ENCODE measurements around the gene PLXNA2. TPM values are rescaled to one million over a fixed set of nuclear protein-coding genes. Genes with fewer than 3 reads are reported as not detected.

PLXNA2 gene
- total and polyA plus RNA-seq, 5 donors from 2014 or later = 0.02 to 0.62 (median 0.16) TPM; not detected in 2

- H3K27me3 ChIP-seq (ENCODE audit: control insufficient read depth, insufficient read depth, low read length) = no peaks in the 10 kb centered on the region
- H3K4me1 ChIP-seq (ENCODE audit: control insufficient read depth, insufficient read depth, low read length, poor library complexity, severe bottlenecking) = no peaks in the 10 kb centered on the region
- Mint-ChIP-seq H3K36me3 (no peaks in the 10 kb centered on the region), H3K27ac (no peak overlapping the region), H3K9me3 (no peaks in the 10 kb centered on the region), H3K4me3 (no peak overlapping the region), H3K27me3 (peaks cover 5% of the 10 kb centered on the region), H3K4me1 (no peaks in the 10 kb centered on the region)
- DNase-seq = no peak
- H3K9me3 ChIP-seq (ENCODE audit: control insufficient read depth in 2 of 2, low read length in 2 of 2) = no peaks in the 10 kb centered on the region
- ATAC-seq (ENCODE audit: low read depth in 2 of 2) = no peak
- no peak overlapping the region for H3K4me3 ChIP-seq (ENCODE audit: low read depth, low read length)
- no peaks in the 10 kb centered on the region for H3K36me3 ChIP-seq (ENCODE audit: control insufficient read depth, insufficient read depth, low read length)
- H3K27ac ChIP-seq (ENCODE audit: insufficient read depth, low read length, poor library complexity, severe bottlenecking) = no peak overlapping the region
Measured at GRCh38 chr1:208149213-208149612, 95.0 kb downstream of the PLXNA2 start.

DNA sequence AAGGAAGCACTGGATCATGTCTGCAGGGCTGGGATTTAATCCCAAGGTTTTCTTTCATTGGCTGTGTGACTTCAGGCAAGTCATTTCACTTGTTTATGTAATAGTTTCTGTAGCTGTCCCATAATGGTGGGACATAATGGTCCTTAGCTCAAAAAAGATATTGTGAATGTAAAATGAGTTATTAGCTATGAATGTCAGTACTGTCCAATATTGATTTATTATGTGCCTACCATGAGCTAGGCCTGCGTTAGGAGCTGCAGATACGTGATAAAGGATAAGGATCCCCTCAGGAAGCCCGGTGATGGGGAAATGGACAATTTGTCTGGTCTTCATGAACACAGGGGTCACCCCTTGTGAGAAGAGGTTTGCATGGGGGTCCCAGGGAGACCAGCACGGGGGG lies 95.8 kb downstream of the PLXNA2 start:
- no peaks in the 10 kb centered on the region for H3K36me3 Mint-ChIP-seq
- peaks cover 5% of the 10 kb centered on the region for H3K27me3 Mint-ChIP-seq
- DNase-seq = no peak
- no peaks in the 10 kb centered on the region for H3K4me1 Mint-ChIP-seq
- no peak overlapping the region for H3K4me3 Mint-ChIP-seq
- Histone ChIP-seq H3K9me3 (ENCODE audit: control insufficient read depth in 2 of 2, low read length in 2 of 2) (no peaks in the 10 kb centered on the region), H3K27ac (ENCODE audit: insufficient read depth, low read length, poor library complexity, severe bottlenecking) (no peak overlapping the region), H3K27me3 (ENCODE audit: control insufficient read depth, insufficient read depth, low read length) (no peaks in the 10 kb centered on the region), H3K36me3 (ENCODE audit: control insufficient read depth, insufficient read depth, low read length) (no peaks in the 10 kb centered on the region), H3K4me1 (ENCODE audit: control insufficient read depth, insufficient read depth, low read length, poor library complexity, severe bottlenecking) (no peaks in the 10 kb centered on the region), H3K4me3 (ENCODE audit: low read depth, low read length) (no peak overlapping the region)
- ATAC-seq (ENCODE audit: low read depth in 2 of 2) = no peak
- H3K27ac Mint-ChIP-seq = no peak overlapping the region
- no peaks in the 10 kb centered on the region for H3K9me3 Mint-ChIP-seq

- Mint-ChIP-seq H3K27me3 (peaks cover 5% of the 10 kb centered on the region), H3K9me3 (no peaks in the 10 kb centered on the region), H3K27ac (no peak overlapping the region), H3K4me1 (no peaks in the 10 kb centered on the region), H3K36me3 (no peaks in the 10 kb centered on the region), H3K4me3 (no peak overlapping the region)
- ATAC-seq (ENCODE audit: low read depth in 2 of 2) = no peak
- Histone ChIP-seq H3K36me3 (ENCODE audit: control insufficient read depth, insufficient read depth, low read length) (no peaks in the 10 kb centered on the region), H3K27ac (ENCODE audit: insufficient read depth, low read length, poor library complexity, severe bottlenecking) (no peak overlapping the region), H3K9me3 (ENCODE audit: control insufficient read depth in 2 of 2, low read length in 2 of 2) (no peaks in the 10 kb centered on the region), H3K4me1 (ENCODE audit: control insufficient read depth, insufficient read depth, low read length, poor library complexity, severe bottlenecking) (no peaks in the 10 kb centered on the region), H3K27me3 (ENCODE audit: control insufficient read depth, insufficient read depth, low read length) (no peaks in the 10 kb centered on the region), H3K4me3 (ENCODE audit: low read depth, low read length) (no peak overlapping the region)
- DNase-seq = no peak
Measured at GRCh38 chr1:208146650-208147049, 97.5 kb downstream of the PLXNA2 start.

- no peak for ATAC-seq (ENCODE audit: low read depth in 2 of 2)
Measured at GRCh38 chr1:208145167-208145566, 99.0 kb downstream of the PLXNA2 start.

GRCh38 chr1:208142590-208143382 lies 101.4 kb downstream of the PLXNA2 start:
- Histone ChIP-seq H3K27ac (ENCODE audit: insufficient read depth, low read length, poor library complexity, severe bottlenecking) (no peak overlapping the region), H3K4me1 (ENCODE audit: control insufficient read depth, insufficient read depth, low read length, poor library complexity, severe bottlenecking) (no peaks in the 10 kb centered on the region), H3K36me3 (ENCODE audit: control insufficient read depth, insufficient read depth, low read length) (no peaks in the 10 kb centered on the region), H3K4me3 (ENCODE audit: low read depth, low read length) (no peak overlapping the region), H3K27me3 (ENCODE audit: control insufficient read depth, insufficient read depth, low read length) (no peaks in the 10 kb centered on the region), H3K9me3 (ENCODE audit: control insufficient read depth in 2 of 2, low read length in 2 of 2) (no peaks in the 10 kb centered on the region)
- DNase-seq (no peak), ATAC-seq (ENCODE audit: low read depth in 2 of 2) (no peak)
- no peaks in the 10 kb centered on the region for H3K36me3 Mint-ChIP-seq
- H3K4me1 Mint-ChIP-seq = no peaks in the 10 kb centered on the region
- peaks cover 11% of the 10 kb centered on the region for H3K27me3 Mint-ChIP-seq
- peaks cover 0 to 1% (median 0%) of the 10 kb centered on the region in 7 donors for H3K9me3 Mint-ChIP-seq
- no peak overlapping the region for H3K4me3 Mint-ChIP-seq
- no peak overlapping the region for H3K27ac Mint-ChIP-seq

More at GRCh38 chr1:208145167-208145566, 99.0 kb downstream of the PLXNA2 start:
- Histone ChIP-seq H3K36me3 (ENCODE audit: control insufficient read depth, insufficient read depth, low read length) (no peaks in the 10 kb centered on the region), H3K27ac (ENCODE audit: insufficient read depth, low read length, poor library complexity, severe bottlenecking) (no peak overlapping the region), H3K4me3 (ENCODE audit: low read depth, low read length) (no peak overlapping the region), H3K4me1 (ENCODE audit: control insufficient read depth, insufficient read depth, low read length, poor library complexity, severe bottlenecking) (no peaks in the 10 kb centered on the region), H3K27me3 (ENCODE audit: control insufficient read depth, insufficient read depth, low read length) (no peaks in the 10 kb centered on the region), H3K9me3 (ENCODE audit: control insufficient read depth in 2 of 2, low read length in 2 of 2) (no peaks in the 10 kb centered on the region)
- Mint-ChIP-seq H3K27me3 (peaks cover 9% of the 10 kb centered on the region), H3K27ac (peak overlapping the region in 1 of 3 donors; percentile 3), H3K9me3 (peaks cover 0 to 1% (median 0%) of the 10 kb centered on the region in 7 donors), H3K4me3 (no peak overlapping the region), H3K36me3 (no peaks in the 10 kb centered on the region), H3K4me1 (no peaks in the 10 kb centered on the region)
- DNase-seq = no peak

GRCh38 chr1:208141610-208142192 lies 102.5 kb downstream of the PLXNA2 start:
- H3K9me3 ChIP-seq (ENCODE audit: control insufficient read depth in 2 of 2, low read length in 2 of 2) = no peaks in the 10 kb centered on the region
- no peaks in the 10 kb centered on the region for H3K4me1 ChIP-seq (ENCODE audit: control insufficient read depth, insufficient read depth, low read length, poor library complexity, severe bottlenecking)

GRCh38 chr1:208139434-208140045 lies 104.6 kb downstream of the PLXNA2 start:
- DNase-seq = no peak
- H3K27ac ChIP-seq (ENCODE audit: insufficient read depth, low read length, poor library complexity, severe bottlenecking) = no peak overlapping the region
- peaks cover 0 to 1% (median 0%) of the 10 kb centered on the region in 7 donors for H3K9me3 Mint-ChIP-seq
- ATAC-seq (ENCODE audit: low read depth in 2 of 2) = no peak
- no peaks in the 10 kb centered on the region for H3K36me3 ChIP-seq (ENCODE audit: control insufficient read depth, insufficient read depth, low read length)
- H3K4me3 Mint-ChIP-seq = no peak overlapping the region
- no peaks in the 10 kb centered on the region for H3K36me3 Mint-ChIP-seq
- no peak overlapping the region for H3K4me3 ChIP-seq (ENCODE audit: low read depth, low read length)
- H3K4me1 Mint-ChIP-seq = no peaks in the 10 kb centered on the region
- no peaks in the 10 kb centered on the region for H3K9me3 ChIP-seq (ENCODE audit: control insufficient read depth in 2 of 2, low read length in 2 of 2)
- no peak overlapping the region for H3K27ac Mint-ChIP-seq
- H3K27me3 Mint-ChIP-seq = peaks cover 8% of the 10 kb centered on the region
- H3K27me3 ChIP-seq (ENCODE audit: control insufficient read depth, insufficient read depth, low read length) = no peaks in the 10 kb centered on the region
- H3K4me1 ChIP-seq (ENCODE audit: control insufficient read depth, insufficient read depth, low read length, poor library complexity, severe bottlenecking) = no peaks in the 10 kb centered on the region

More at GRCh38 chr1:208141610-208142192, 102.5 kb downstream of the PLXNA2 start:
- no peak for DNase-seq
- Histone ChIP-seq H3K27me3 (ENCODE audit: control insufficient read depth, insufficient read depth, low read length) (no peaks in the 10 kb centered on the region), H3K4me3 (ENCODE audit: low read depth, low read length) (no peak overlapping the region), H3K36me3 (ENCODE audit: control insufficient read depth, insufficient read depth, low read length) (no peaks in the 10 kb centered on the region), H3K27ac (ENCODE audit: insufficient read depth, low read length, poor library complexity, severe bottlenecking) (no peak overlapping the region)
- no peak for ATAC-seq (ENCODE audit: low read depth in 2 of 2)
- Mint-ChIP-seq H3K4me1 (no peaks in the 10 kb centered on the region), H3K27ac (no peak overlapping the region), H3K4me3 (no peak overlapping the region), H3K9me3 (peaks cover 0 to 1% (median 0%) of the 10 kb centered on the region in 7 donors), H3K36me3 (no peaks in the 10 kb centered on the region), H3K27me3 (peaks cover 11% of the 10 kb centered on the region)

All from CD4-positive, CD25-positive, alpha-beta regulatory T cell (primary cell).